Measurements from ENCODE around the gene RBM15. TPM values are rescaled to one million over a fixed set of nuclear protein-coding genes. Genes with fewer than 3 reads are reported as not detected.

Gene RBM15
- total RNA-seq, 1 experiment from 2014 or later, result 35.2 TPM

GRCh38 chr1:110335265-110335664 is 3.9 kb upstream of the RBM15 start:
- Histone ChIP-seq H3K9me3 (replicated peaks) (no peaks in the 10 kb centered on the region), H3K27ac (no peak overlapping the region)

GRCh38 chr1:110336300-110337039 is 2.7 kb upstream of the RBM15 start:
- H3K4me3 ChIP-seq, result no peak overlapping the region
- H3K27me3 ChIP-seq (replicated peaks), result no peaks in the 10 kb centered on the region
- peaks cover 19% of the 10 kb centered on the region for H3K4me1 ChIP-seq (replicated peaks)
- H3K36me3 ChIP-seq, result peaks cover 22% of the 10 kb centered on the region
- DNase-seq (ENCODE audit: low read depth in 1 of 2, low spot score in 2 of 2), result no peak
- no peaks in the 10 kb centered on the region for H3K9me3 ChIP-seq (replicated peaks)
- H3K27ac ChIP-seq, result no peak overlapping the region

More at GRCh38 chr1:110335265-110335664, 3.9 kb upstream of the RBM15 start:
- Histone ChIP-seq H3K27me3 (replicated peaks) (no peaks in the 10 kb centered on the region), H3K4me1 (replicated peaks) (peaks cover 8% of the 10 kb centered on the region), H3K4me3 (no peak overlapping the region), H3K36me3 (peaks cover 10% of the 10 kb centered on the region)
- DNase-seq (ENCODE audit: low read depth in 1 of 2, low spot score in 2 of 2), result no peak

- Histone ChIP-seq H3K27ac (peak overlapping the region; percentile 93), H3K4me3 (peak overlapping the region; percentile 75), H3K27me3 (replicated peaks) (no peaks in the 10 kb centered on the region), H3K36me3 (peaks cover 35% of the 10 kb centered on the region), H3K9me3 (replicated peaks) (no peaks in the 10 kb centered on the region), H3K4me1 (replicated peaks) (peaks cover 22% of the 10 kb centered on the region)
- peak in 1 of 2 experiments; percentile 47 for DNase-seq (ENCODE audit: low read depth in 1 of 2, low spot score in 2 of 2)
Observed at GRCh38 chr1:110337704-110338308, 1.4 kb upstream of the RBM15 start.

- no peaks in the 10 kb centered on the region for H3K9me3 ChIP-seq (replicated peaks)
- no peaks in the 10 kb centered on the region for H3K27me3 ChIP-seq (replicated peaks)
- H3K36me3 ChIP-seq, result peaks cover 41% of the 10 kb centered on the region
- peak overlapping the region; percentile 93 for H3K27ac ChIP-seq
- peak; percentile 85 to 99 for DNase-seq (ENCODE audit: low read depth in 1 of 2, low spot score in 2 of 2)
- peak overlapping the region; percentile 75 for H3K4me3 ChIP-seq
- H3K4me1 ChIP-seq (replicated peaks), result peaks cover 22% of the 10 kb centered on the region
Observed at GRCh38 chr1:110338309-110338885, 780 bp upstream of the RBM15 start.

- DNase-seq (ENCODE audit: low read depth in 1 of 2, low spot score in 2 of 2), result peak in 1 of 2 experiments; percentile 56
- peaks cover 22% of the 10 kb centered on the region for H3K4me1 ChIP-seq (replicated peaks)
Observed at GRCh38 chr1:110339407-110340206, 430 bp downstream of the RBM15 start.

GRCh38 chr1:110340207-110340468 is 961 bp downstream of the RBM15 start:
- H3K4me1 ChIP-seq (replicated peaks), result peaks cover 22% of the 10 kb centered on the region
- H3K36me3 ChIP-seq, result peaks cover 58% of the 10 kb centered on the region
- no peaks in the 10 kb centered on the region for H3K27me3 ChIP-seq (replicated peaks)
- H3K9me3 ChIP-seq (replicated peaks), result no peaks in the 10 kb centered on the region
- DNase-seq (ENCODE audit: low read depth in 1 of 2, low spot score in 2 of 2), result no peak
- peak overlapping the region; percentile 79; the same call in 1 of the 2 replicates for H3K27ac ChIP-seq
- peak overlapping the region; percentile 75 for H3K4me3 ChIP-seq

More at GRCh38 chr1:110339407-110340206, 430 bp downstream of the RBM15 start:
- peaks cover 53% of the 10 kb centered on the region for H3K36me3 ChIP-seq
- H3K27ac ChIP-seq, result peak overlapping the region; percentile 79
- H3K27me3 ChIP-seq (replicated peaks), result no peaks in the 10 kb centered on the region
- H3K9me3 ChIP-seq (replicated peaks), result no peaks in the 10 kb centered on the region
- H3K4me3 ChIP-seq, result peak overlapping the region; percentile 75

GRCh38 chr1:110341146-110341871 is 2.1 kb downstream of the RBM15 start:
- Histone ChIP-seq H3K27me3 (replicated peaks) (no peaks in the 10 kb centered on the region), H3K4me3 (no peak overlapping the region), H3K9me3 (replicated peaks) (no peaks in the 10 kb centered on the region), H3K36me3 (peaks cover 70% of the 10 kb centered on the region), H3K27ac (no peak overlapping the region), H3K4me1 (replicated peaks) (peaks cover 22% of the 10 kb centered on the region)
- DNase-seq (ENCODE audit: low read depth in 1 of 2, low spot score in 2 of 2), result no peak

- no peak overlapping the region for H3K4me3 ChIP-seq
- H3K27ac ChIP-seq, result no peak overlapping the region
- peaks cover 76% of the 10 kb centered on the region for H3K36me3 ChIP-seq
- no peaks in the 10 kb centered on the region for H3K9me3 ChIP-seq (replicated peaks)
- no peak for DNase-seq (ENCODE audit: low read depth in 1 of 2, low spot score in 2 of 2)
- H3K27me3 ChIP-seq (replicated peaks), result no peaks in the 10 kb centered on the region
- H3K4me1 ChIP-seq (replicated peaks), result peaks cover 22% of the 10 kb centered on the region
Observed at GRCh38 chr1:110341872-110342331, 2.7 kb downstream of the RBM15 start.

- Histone ChIP-seq H3K27me3 (replicated peaks) (no peaks in the 10 kb centered on the region), H3K4me3 (no peak overlapping the region), H3K4me1 (replicated peaks) (peaks cover 16% of the 10 kb centered on the region), H3K9me3 (replicated peaks) (no peaks in the 10 kb centered on the region), H3K27ac (no peak overlapping the region), H3K36me3 (peaks cover 89% of the 10 kb centered on the region)
- DNase-seq (ENCODE audit: low read depth in 1 of 2, low spot score in 2 of 2), result no peak
Observed at GRCh38 chr1:110343249-110343648, 4.1 kb downstream of the RBM15 start.

GRCh38 chr1:110344152-110344551 is 5.0 kb downstream of the RBM15 start:
- no peaks in the 10 kb centered on the region for H3K9me3 ChIP-seq (replicated peaks)
- H3K36me3 ChIP-seq, result peaks cover 97% of the 10 kb centered on the region
- no peak for DNase-seq (ENCODE audit: low read depth in 1 of 2, low spot score in 2 of 2)
- peaks cover 16% of the 10 kb centered on the region for H3K4me1 ChIP-seq (replicated peaks)
- H3K27ac ChIP-seq, result no peak overlapping the region
- no peak overlapping the region for H3K4me3 ChIP-seq
- no peaks in the 10 kb centered on the region for H3K27me3 ChIP-seq (replicated peaks)

- peaks cover 12% of the 10 kb centered on the region for H3K4me1 ChIP-seq (replicated peaks)
Observed at GRCh38 chr1:110345480-110345879, 6.3 kb downstream of the RBM15 start.

GRCh38 chr1:110346690-110347089 is 7.5 kb downstream of the RBM15 start:
- no peak overlapping the region for H3K27ac ChIP-seq
- H3K4me1 ChIP-seq (replicated peaks), result peaks cover 3% of the 10 kb centered on the region
- H3K4me3 ChIP-seq, result no peak overlapping the region
- no peak for DNase-seq (ENCODE audit: low read depth in 1 of 2, low spot score in 2 of 2)
- H3K36me3 ChIP-seq, result peaks cover 98% of the 10 kb centered on the region
- no peaks in the 10 kb centered on the region for H3K27me3 ChIP-seq (replicated peaks)
- no peaks in the 10 kb centered on the region for H3K9me3 ChIP-seq (replicated peaks)

More at GRCh38 chr1:110345480-110345879, 6.3 kb downstream of the RBM15 start:
- H3K27me3 ChIP-seq (replicated peaks), result no peaks in the 10 kb centered on the region
- H3K9me3 ChIP-seq (replicated peaks), result no peaks in the 10 kb centered on the region
- no peak overlapping the region for H3K4me3 ChIP-seq
- H3K27ac ChIP-seq, result no peak overlapping the region
- DNase-seq (ENCODE audit: low read depth in 1 of 2, low spot score in 2 of 2), result no peak
- H3K36me3 ChIP-seq, result peaks cover 98% of the 10 kb centered on the region
